ENCODE results near the gene PDLIM4.

GRCh38 chr5:132209901-132210545 is 47.5 kb upstream of the PDLIM4 start:
- TF ChIP-seq CTCF (IDR thresholded peaks at IDR 0.05; ENCODE audit: low read depth, low read length) (no peak), POLR2A (IDR thresholded peaks at IDR 0.05; ENCODE audit: extremely low read depth, insufficient read length) (no peak), MAX (IDR thresholded peaks at IDR 0.05; ENCODE audit: low read depth, low read length) (no peak), MYC (IDR thresholded peaks at IDR 0.05; ENCODE audit: low read depth, low read length) (no peak)
